Loucy (cell line): Measurements from ENCODE around the gene MLIP.

Experiments used
- H2AFZ ChIP-seq: fragments of 200-600 bp; sonication (generic); 2 replicates; pipeline ENCODE4 v1.6.0; 2016; ENCODE audit warnings: antibody characterized with exemption, mild to moderate bottlenecking, low read length, moderate library complexity
- H3F3A ChIP-seq: fragments of 200-600 bp; 2 replicates; pipeline ENCODE4 v1.6.0; 2016; ENCODE audit warnings: antibody characterized with exemption, low read depth, mild to moderate bottlenecking
- H3K27me3 ChIP-seq: fragments of 200-600 bp; sonication (generic); 2 replicates; pipeline ENCODE4 v1.6.1; 2014; ENCODE audit warnings: low read length, mild to moderate bottlenecking; ENCODE audit not compliant: insufficient read depth, poor library complexity, severe bottlenecking
- H3K36me3 ChIP-seq: fragments of 200-600 bp; sonication (generic); 2 replicates; pipeline ENCODE4 v1.6.1; 2016; ENCODE audit warnings: low read length; ENCODE audit not compliant: insufficient read depth
- H3K4me1 ChIP-seq: fragments of 200-600 bp; sonication (generic); 2 replicates; pipeline ENCODE4 v1.5.1; 2014; ENCODE audit warnings: low read length, mild to moderate bottlenecking; ENCODE audit not compliant: insufficient read depth, poor library complexity, severe bottlenecking
- H3K4me2 ChIP-seq: fragments of 200-600 bp; sonication (generic); 2 replicates; pipeline ENCODE4 v1.6.0; 2014; ENCODE audit warnings: antibody characterized with exemption, low read length, low read depth, mild to moderate bottlenecking; ENCODE audit not compliant: poor library complexity, severe bottlenecking
- H3K4me3 ChIP-seq: fragments of 200-600 bp; sonication (generic); 2 replicates; pipeline ENCODE4 v1.5.1; 2014; ENCODE audit warnings: low read length, mild to moderate bottlenecking, mixed read lengths; ENCODE audit not compliant: poor library complexity, severe bottlenecking
- H3K79me2 ChIP-seq: fragments of 200-600 bp; sonication (generic); 2 replicates; pipeline ENCODE4 v1.6.1; 2014; ENCODE audit warnings: low read length; ENCODE audit not compliant: insufficient read depth
- H3K9ac ChIP-seq: fragments of 200-600 bp; sonication (generic); 2 replicates; pipeline ENCODE4 v1.6.0; 2014; ENCODE audit warnings: mild to moderate bottlenecking, low read depth, low read length, moderate library complexity; ENCODE audit not compliant: poor library complexity, severe bottlenecking
- H3K9me2 ChIP-seq: fragments of 200-600 bp; sonication (generic); replicated peaks from 2 replicates; pipeline ENCODE4 v1.6.1; 2016; ENCODE audit warnings: low read depth, low read length, mixed read lengths
- H3K9me3 ChIP-seq: fragments of 200-600 bp; sonication (generic); 2 replicates; pipeline ENCODE4 v1.6.1; 2014; ENCODE audit warnings: mild to moderate bottlenecking, antibody characterized with exemption, low read length, low read depth; ENCODE audit not compliant: insufficient read depth
- H4K20me1 ChIP-seq: fragments of 200-600 bp; sonication (generic); 2 replicates; pipeline ENCODE4 v1.6.0; 2014; ENCODE audit warnings: antibody characterized with exemption, low read length, mild to moderate bottlenecking; ENCODE audit not compliant: insufficient read depth, poor library complexity, severe bottlenecking
- EZH2phosphoT487 ChIP-seq: fragments of 200-600 bp; IDR thresholded peaks from 2 replicates; pipeline ENCODE4 v1.6.1; 2018; ENCODE audit warnings: antibody characterized with exemption, mild to moderate bottlenecking, moderate library complexity, borderline replicate concordance
- TF ChIP-seq, protein P1 (sequence below): fragments of 200-600 bp; sonication (generic); conservative IDR thresholded peaks from 2 replicates; pipeline ENCODE4 v1.5.1; 2014; ENCODE audit warnings: mild to moderate bottlenecking, antibody characterized with exemption, low read length

MLIP gene

GRCh38 chr6:54286141-54286540 is 174.9 kb downstream of the MLIP start:
- H3K9ac ChIP-seq = no peak overlapping the region
- H3K9me2 ChIP-seq = no peaks in the 10 kb centered on the region
- H3K27me3 ChIP-seq = no peaks in the 10 kb centered on the region
- H3K79me2 ChIP-seq = no peaks in the 10 kb centered on the region
- H3K36me3 ChIP-seq = no peaks in the 10 kb centered on the region
- peaks cover 17% of the 10 kb centered on the region for H3K4me1 ChIP-seq
- H3F3A ChIP-seq = no peaks in the 10 kb centered on the region
- no peaks in the 10 kb centered on the region for H3K9me3 ChIP-seq
- no peaks in the 10 kb centered on the region for H4K20me1 ChIP-seq
- H3K4me3 ChIP-seq = no peak overlapping the region
- TF ChIP-seq, protein P1, sequence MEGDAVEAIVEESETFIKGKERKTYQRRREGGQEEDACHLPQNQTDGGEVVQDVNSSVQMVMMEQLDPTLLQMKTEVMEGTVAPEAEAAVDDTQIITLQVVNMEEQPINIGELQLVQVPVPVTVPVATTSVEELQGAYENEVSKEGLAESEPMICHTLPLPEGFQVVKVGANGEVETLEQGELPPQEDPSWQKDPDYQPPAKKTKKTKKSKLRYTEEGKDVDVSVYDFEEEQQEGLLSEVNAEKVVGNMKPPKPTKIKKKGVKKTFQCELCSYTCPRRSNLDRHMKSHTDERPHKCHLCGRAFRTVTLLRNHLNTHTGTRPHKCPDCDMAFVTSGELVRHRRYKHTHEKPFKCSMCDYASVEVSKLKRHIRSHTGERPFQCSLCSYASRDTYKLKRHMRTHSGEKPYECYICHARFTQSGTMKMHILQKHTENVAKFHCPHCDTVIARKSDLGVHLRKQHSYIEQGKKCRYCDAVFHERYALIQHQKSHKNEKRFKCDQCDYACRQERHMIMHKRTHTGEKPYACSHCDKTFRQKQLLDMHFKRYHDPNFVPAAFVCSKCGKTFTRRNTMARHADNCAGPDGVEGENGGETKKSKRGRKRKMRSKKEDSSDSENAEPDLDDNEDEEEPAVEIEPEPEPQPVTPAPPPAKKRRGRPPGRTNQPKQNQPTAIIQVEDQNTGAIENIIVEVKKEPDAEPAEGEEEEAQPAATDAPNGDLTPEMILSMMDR = no peak
- TF ChIP-seq EZH2phosphoT487 = no peak
- H3K4me2 ChIP-seq = no peak overlapping the region
- no peak overlapping the region for H2AFZ ChIP-seq

GRCh38 chr6:54288474-54288873 is 177.2 kb downstream of the MLIP start:
- H3K9ac ChIP-seq = no peak overlapping the region
- H3K9me3 ChIP-seq = no peaks in the 10 kb centered on the region
- H3K79me2 ChIP-seq = no peaks in the 10 kb centered on the region
- H3K4me1 ChIP-seq = peaks cover 30% of the 10 kb centered on the region
- no peak overlapping the region for H3K4me2 ChIP-seq
- no peaks in the 10 kb centered on the region for H3K9me2 ChIP-seq
- no peaks in the 10 kb centered on the region for H3K27me3 ChIP-seq
- no peak overlapping the region for H2AFZ ChIP-seq
- no peak for TF ChIP-seq EZH2phosphoT487
- TF ChIP-seq, protein P1 = no peak
- H3F3A ChIP-seq = no peaks in the 10 kb centered on the region
- no peaks in the 10 kb centered on the region for H3K36me3 ChIP-seq
- H4K20me1 ChIP-seq = no peaks in the 10 kb centered on the region
- no peak overlapping the region for H3K4me3 ChIP-seq

DNA sequence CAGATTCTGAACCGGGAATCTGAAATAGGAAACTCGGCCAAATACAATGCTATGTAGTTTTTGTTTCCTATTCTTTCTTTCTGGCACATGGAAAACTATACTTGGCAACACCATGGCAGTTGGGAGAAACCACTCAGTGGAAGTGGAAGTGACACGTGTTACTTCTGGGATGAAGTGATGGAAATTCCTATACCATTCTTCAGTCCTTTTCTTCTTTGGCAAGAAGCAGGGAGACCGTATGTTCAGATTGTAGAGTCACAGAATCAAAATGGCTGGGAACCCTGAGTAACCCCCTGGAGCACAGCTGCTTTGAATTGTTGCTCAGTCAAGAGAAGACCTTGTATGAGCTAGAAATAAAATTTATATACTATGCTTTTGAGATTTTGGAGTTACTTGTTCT is 178.2 kb downstream of the MLIP start:
- no peaks in the 10 kb centered on the region for H4K20me1 ChIP-seq
- no peaks in the 10 kb centered on the region for H3K27me3 ChIP-seq
- no peaks in the 10 kb centered on the region for H3K9me2 ChIP-seq
- no peak overlapping the region for H3K4me3 ChIP-seq
- H2AFZ ChIP-seq = no peak overlapping the region
- H3K36me3 ChIP-seq = no peaks in the 10 kb centered on the region
- H3K79me2 ChIP-seq = no peaks in the 10 kb centered on the region
- H3K4me1 ChIP-seq = peaks cover 30% of the 10 kb centered on the region
- no peak for TF ChIP-seq EZH2phosphoT487
- TF ChIP-seq, protein P1 = no peak
- no peak overlapping the region for H3K4me2 ChIP-seq
- no peak overlapping the region for H3K9ac ChIP-seq
- H3K9me3 ChIP-seq = no peaks in the 10 kb centered on the region
- H3F3A ChIP-seq = no peaks in the 10 kb centered on the region
